Left ventricle myocardium superior (tissue), 1 donor: ENCODE results near the gene PDHB. TPM values are rescaled to one million over a fixed set of nuclear protein-coding genes. Genes with fewer than 3 reads are reported as not detected.

ENCODE experiments used
- ATAC-seq: fragments of 200-7000 bp; cut with Tn5 transposase; one replicate; pipeline ENCODE4 v1.9.1; 2020; ENCODE audit warnings: mild to moderate bottlenecking, moderate library complexity
- DNase-seq: peaks from one replicate; pipeline ENCODE4 v3.0.0-alpha.2; 2020
- intact Hi-C: fragments of 100-400 bp; cut with micrococcal nuclease; formaldehyde crosslinking; loops from one replicate; pipeline ENCODE4 v1.11.0; 2022
- long read RNA-seq: library from polyadenylated mRNA; unstranded; transcript quantifications from one replicate; pipeline ENCODE4 v2.0.0, GENCODE V29; 2021
- total RNA-seq: library from RNA; stranded (reverse); fragmentation: NEBNext Ultra II Directional; extraction: Animal tissue kit (Norgen Biotek cat#: 25700); gene quantifications from one replicate; pipeline ENCODE4 v1.2.1, GENCODE V29; 2021
- donor health status: DM: no; HTN: yes; CAD: no; lungs with severe emphysema.

PDHB gene
- total RNA-seq, result 225 TPM
- long read RNA-seq, transcript PDHB-202 (9 exons, 1,478 nt), result minor isoform, 5 of 450 reads
- long read RNA-seq, transcript PDHB-201 (10 exons, 1,527 nt), result major isoform, 419 of 450 reads
- long read RNA-seq, partial matches to known transcripts, result 4 of 450 reads
- long read RNA-seq, other reads (novel, unspliced or antisense), result 19 of 450 reads

DNA sequence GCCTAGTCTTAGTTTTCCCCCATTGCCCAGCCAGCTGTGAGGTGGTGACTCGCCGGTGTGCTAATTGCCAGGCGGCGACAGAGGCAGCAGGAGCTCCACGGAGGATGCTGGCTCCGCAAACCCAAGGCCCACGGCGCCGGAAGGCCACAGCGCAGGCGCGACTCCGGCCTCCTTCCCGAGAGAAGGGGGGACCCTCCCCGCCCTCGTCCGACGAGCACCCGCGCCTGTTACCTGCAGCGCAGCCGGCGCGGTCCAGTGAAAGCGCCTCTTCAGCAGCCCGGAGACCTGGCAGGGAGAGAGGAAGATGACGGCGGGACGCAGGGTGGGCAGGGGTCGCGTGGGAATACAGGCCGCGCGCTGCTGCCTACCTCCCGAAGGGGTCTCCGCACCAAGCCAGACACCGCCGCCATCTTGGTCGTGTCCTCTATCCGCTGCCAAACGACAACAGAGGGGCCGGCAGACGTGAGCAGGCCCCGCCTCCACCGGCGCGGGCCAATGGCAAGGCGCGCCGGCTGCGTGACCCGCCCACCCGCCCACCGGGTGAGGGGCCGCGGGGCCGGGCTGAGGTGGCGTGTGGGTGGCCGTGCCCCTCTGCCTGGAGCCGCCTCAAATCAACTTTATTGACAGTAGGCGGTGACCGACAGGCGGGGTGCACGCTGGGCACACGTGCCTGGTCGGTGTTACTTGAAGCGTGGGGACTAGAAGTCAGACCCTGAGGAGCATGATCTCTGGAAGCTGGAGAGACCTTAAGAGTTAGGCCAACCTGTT is at the start of gene PDHB:
Gene PDHB, minus strand, starts transcription at position 433 of the 768 bp plus-strand sequence. Its CDS starts 23 bp downstream, at position 410.
- intact Hi-C loops, result no loop called here
- ATAC-seq (peak; percentile 98), DNase-seq (peak; percentile 96)

DNA sequence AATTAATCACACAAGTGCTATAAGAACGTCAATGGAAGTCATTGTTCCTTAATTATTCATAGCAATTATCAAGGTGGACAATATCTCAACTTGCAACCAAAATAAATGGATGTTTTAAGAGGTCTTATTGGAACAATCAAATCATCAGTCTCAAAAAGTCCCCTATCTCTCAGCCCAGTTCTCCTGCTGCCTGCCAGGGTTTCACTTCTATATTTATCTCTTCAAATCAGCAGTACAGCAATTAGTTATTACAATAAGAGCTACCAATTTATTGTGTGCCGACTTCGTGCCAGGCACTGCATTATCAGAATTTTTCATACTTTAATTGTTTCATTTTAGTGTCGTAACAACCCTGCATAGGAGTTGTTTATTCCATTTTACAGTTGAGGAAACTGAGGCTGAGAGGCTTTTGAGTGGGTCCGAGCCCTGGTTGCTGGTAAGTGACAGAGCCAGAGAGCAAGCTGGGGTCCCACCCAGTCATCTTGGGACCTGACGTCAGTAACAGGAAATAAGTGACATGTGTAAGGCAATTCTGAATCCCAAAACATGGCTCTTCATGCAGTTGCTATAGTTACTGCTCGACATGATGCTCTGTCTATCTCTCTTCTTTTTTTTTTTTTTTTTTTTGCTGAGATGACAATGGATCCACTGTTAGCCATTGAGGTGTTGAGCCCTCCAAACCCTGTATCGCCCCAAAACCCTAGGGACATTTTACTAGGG is 49.4 kb upstream of the PDHB start:
- ATAC-seq (no peak), DNase-seq (no peak)
- intact Hi-C loops, result no loop called here

DNA sequence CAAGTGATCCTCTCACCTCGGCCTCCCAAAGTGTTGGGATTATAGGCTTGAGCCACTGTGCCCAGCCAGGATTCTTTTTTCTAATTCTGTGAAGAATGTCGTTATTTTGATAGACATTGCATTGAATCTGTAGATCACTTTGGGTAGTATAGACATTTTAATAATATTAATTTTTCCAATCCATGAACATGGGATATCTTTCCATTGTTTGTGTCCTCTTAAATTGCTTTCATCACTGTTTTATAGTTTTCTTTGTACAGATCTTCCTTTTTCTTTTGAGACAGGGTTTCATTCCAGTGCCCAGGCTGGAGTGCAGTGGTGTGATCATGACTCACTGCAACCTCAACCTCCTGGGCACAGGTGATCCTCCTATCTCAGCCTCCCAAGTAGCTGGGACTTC is 46.7 kb upstream of the PDHB start:
- DNase-seq (no peak), ATAC-seq (no peak)
- intact Hi-C loops, result no loop called here

DNA sequence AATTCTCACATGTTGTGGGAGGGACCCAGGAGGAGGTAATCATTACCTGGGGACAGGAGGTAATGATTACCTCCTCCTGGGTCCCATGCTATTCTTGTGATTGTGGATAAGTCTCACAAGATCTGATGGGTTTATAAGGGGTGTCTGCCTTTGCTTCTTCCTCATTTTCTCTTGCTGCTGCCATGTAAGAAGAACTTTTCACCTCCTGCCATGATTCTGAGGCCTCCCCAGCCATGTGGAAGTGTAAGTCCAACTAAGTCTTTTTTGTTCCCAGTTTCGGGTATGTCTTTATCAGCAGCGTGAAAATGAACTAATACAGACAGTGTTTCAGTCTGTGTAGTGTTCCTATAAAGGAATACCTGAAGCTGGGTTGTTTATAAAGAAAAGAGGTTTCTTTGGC is 45.1 kb upstream of the PDHB start:
- ATAC-seq (no peak), DNase-seq (no peak)
- intact Hi-C loops, result no loop called here

DNA sequence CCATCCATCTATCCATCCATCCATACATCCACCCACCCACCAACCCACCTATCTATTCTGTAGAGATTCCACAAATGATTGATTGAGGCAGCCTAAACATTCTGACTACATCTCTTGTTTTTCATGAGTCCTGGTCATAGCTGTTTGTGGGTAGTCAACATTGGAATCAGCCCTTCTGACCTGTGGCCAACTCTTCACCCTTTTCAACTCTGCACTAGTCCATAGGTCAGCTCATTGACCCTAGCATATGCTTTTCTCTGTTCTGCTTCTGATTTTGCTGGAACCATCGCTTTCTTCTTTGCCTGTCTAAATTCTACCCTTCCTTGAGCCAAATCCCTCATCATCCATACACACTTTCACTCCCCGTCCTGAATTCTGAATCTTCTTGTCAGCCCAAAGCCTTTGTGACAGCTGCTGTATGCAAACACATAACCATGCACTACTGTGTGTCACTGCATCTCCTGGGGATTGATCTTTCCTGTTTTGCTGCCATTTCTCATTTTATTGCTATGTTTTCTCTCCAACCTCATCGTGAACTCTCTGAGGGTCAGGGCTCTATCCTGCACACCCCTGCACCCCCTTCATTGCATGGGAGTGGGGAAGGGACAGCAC is 41.4 kb upstream of the PDHB start:
- intact Hi-C loops, result no loop called here
- no peak for DNase-seq
- ATAC-seq, result no peak

DNA sequence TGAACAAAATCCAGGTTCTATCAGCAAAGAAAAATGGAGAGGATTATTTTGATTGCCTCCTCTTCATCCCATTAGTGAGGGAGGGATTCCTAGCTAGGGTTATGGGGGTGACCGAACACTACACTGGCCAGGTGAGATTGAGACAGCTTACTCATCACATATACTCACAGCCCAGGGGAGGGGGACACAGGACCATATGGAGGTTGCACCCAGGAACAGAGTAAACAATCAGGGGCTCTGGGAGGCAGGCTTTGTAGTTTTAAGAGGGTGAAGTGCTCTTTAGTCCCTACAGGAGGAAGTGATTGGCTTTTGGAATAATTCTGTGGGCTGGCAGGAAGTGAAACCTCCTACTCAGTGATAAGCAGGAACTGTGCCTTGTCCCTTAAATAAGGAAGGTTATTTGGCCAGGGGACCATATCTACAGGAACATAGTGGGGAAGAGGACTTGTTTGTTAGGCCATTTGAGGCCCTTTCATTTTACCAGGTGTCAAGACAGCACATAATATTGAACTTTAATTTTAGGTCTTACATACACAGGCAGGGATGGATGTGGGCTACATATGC is 40.8 kb upstream of the PDHB start:
- intact Hi-C loops, result no loop called here
- peak; percentile 45 for ATAC-seq

DNA sequence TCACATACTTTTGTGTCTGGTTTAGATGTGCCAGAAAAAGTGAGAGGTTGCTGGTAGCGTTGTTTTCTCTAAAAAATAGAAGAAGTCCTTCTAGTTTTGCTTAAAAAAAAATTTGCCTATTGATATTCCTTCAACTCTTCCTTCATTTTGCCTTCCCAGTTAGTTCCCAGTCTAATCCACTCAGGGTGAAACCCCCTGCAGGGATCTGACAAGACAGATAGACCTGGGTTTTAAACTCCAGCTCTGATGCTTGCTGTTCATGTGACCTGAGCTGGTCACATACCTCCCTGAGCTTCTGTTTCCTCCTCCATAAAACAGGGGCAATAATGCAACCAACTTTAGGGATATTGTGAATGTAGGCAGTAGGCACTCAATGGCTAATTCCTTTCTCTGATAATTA is 39.6 kb upstream of the PDHB start:
- no peak for DNase-seq
- intact Hi-C loops, result no loop called here
- ATAC-seq, result no peak

More for the DNA sequence above, 40.8 kb upstream of the PDHB start:
- DNase-seq, result no peak

DNA sequence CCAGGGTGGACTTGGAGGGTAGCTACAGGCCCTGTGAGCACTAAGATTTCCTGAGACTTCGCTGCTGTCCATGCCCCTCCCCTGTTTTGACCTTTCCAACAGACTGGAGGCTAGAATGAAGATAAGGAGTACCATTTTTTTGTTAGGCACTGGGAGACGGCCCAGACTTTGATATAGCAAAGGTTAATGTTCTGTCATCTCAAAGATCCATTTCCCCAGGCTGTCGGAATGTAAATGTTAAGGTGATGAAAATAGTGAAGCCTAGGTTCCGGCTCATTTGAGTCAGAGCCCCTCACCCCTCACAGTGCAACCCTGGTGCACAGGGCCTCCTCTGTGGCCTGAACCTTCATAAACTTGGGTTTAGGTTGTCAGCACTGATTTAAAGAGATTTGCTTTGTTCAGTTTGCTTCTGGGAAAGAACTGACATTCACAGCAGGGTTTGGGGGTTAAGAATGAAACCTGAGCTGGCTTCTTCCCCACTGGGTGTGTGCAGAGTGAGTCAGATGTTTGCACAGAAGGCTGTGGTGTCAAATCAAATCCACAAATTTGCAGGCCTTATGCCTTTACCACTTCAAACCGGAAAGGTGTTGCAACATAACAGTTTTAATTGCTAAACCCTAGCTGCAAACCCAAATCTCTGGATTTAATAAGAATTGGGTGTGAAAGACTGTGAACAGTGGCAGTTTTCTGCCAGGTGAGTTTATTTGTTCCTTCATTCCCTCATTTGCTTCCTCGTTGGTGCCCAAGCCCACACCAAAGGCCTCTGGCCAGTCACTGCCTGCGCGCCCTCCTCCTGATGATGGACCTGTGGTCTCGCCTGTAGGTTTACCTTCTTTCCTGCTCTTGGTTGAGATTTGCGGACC is 37.6 kb upstream of the PDHB start:
- intact Hi-C loops, result no loop called here
- DNase-seq (no peak), ATAC-seq (peak; percentile 68)

DNA sequence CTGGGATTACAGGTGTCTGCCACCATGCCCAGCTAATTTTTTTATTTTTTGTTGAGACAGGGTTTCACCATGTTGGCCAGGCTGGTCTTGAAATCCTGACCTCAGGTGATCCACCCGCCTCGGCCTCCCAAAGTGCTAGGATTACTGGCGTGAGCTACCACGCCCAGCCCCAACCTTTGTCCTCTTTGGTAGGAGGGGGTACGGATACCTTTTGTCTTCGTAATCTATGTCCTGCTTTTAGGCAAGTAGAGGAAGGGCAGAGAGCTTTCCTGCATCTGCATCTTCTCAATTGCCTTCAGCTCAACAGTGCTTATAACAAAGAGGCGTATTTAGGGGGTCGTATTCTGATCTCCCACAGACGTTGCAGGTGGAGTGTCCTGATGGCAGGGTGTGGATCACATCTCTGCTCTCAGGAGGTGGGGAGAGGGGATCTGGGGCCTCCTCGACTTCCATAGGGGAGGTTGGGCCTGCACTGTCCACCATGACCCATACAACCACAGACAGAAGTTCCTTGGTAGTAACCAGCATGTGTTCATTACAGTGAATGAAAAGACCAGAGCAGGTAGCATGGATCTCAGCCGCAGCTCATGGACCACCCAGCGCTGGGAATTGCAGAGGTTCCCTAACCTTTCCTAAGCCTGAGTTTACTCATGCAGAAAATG is 36.9 kb upstream of the PDHB start:
- intact Hi-C loops, result no loop called here
- ATAC-seq (no peak), DNase-seq (no peak)

DNA sequence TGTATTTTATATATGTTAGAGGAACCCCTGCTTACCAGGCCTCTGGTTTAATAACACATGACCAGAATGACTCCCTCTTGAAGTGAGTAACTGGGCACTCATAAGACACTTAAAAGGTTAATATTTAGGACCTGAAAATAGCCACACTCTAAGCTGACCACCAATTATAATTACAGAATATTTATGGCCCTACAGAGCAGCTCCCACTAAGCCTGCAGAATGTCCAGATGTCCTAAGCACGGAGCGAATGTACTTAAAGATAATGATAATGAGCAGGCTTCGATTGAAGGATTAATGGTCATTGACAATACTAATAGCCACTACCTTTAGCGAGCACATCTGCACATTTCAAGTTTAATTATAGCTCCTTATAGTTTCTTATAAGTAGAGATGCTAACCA is 35.5 kb upstream of the PDHB start:
- intact Hi-C loops, result no loop called here
- ATAC-seq (no peak), DNase-seq (no peak)

DNA sequence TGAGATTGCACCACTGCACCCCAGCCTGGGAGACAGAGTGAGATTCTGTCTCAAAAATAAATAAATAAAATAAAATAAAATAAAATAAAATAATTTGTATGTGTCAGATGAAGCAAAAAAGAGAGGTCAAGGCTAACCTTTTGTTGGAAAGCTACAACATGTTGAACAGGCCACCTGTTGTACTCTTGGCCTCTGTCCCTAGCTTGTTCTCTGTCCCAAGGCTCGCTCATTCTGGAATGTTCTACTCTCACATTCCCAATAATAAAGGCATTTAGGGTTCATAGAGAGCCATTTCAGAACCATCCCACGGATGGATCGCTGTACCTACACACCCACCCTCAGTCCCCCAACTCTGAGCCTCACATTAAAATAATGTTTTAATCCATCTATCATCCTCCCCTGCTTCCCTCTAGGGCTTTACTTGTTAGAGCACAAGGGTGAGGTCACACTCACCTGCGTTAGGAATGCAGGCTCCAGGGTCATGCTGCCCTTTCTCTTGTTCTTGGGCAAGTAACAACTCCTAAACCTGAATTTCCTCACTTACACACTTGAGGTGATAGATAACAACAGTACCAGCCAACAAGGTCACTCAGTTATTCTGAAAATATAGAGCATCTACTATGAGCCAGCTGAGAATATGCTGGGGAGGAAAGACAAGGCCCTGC is 33.4 kb upstream of the PDHB start:
- ATAC-seq, result no peak
- intact Hi-C loops, result no loop called here
- DNase-seq, result no peak

DNA sequence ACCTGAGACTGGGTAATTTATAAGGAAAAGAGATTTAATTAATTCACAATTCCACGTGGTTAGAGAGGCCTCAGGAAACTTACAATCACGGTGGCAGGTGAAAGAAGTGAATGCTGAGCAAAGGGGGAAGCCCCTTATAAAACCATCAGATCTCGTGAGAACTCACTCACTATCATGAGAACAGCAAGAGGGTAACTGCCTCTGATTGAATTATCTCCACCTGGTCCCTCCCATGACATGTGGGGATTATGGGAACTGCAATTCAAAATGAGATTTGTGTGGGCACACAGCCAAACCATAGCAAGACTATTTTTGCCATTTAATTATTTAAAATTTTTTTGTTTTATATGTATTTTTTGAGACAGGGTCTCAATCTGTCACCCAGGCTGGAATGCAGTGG is 31.2 kb upstream of the PDHB start:
- intact Hi-C loops, result no loop called here
- ATAC-seq, result no peak
- DNase-seq, result no peak

DNA sequence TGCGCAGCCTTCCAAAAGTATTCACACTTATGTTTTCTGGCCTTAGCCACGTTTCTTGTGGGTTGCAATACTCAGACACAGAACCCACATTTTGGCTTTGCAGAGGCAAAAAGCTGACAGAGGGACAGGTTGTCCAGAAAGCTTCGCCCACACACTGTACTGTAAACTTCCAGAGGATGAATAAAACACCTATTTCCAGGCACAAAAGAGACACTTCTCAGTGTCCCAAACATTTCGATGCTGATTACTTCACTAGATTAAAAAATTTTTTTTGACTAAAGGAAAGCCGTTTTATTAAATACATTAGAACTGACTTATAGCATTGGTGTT is 30.3 kb upstream of the PDHB start:
- DNase-seq, result no peak
- ATAC-seq, result no peak
- intact Hi-C loops, result no loop called here

DNA sequence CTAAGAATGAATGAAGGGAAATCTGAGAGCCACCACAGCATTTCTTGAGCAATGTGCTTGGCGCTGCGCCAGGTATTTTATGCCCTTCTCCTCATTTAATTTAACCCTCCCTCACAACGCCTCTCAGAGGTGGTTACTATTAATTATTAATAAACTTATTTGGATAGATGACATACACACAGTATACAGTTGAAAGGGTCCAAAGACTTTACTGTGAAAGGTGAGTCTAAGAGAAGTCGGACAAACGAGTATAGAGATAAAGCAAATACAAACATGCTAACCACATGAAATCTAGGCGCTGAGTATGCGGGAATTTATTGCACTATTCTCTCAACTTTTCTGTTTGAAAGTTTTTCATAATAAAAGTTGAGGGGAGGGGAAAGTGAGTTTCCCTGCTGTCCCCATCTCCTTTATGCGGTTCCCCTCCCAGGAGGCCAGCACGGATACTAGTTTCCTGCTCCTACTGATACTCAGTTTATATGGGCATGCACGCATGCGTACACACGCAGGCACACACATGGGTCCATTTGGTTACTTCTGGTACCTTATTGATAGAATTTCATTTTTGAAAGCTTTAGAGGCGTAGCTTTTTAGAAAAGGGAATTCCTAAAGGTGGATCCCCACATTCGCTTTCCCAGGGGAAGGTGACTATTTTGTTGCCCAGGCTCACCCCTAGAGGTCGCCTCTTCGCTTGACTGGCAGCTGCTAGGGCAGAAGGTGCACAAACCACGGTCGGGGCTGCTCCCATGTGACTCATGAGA is 29.7 kb upstream of the PDHB start:
- DNase-seq (peak; percentile 75), ATAC-seq (peak; percentile 93)
- intact Hi-C loops, result no loop called here

DNA sequence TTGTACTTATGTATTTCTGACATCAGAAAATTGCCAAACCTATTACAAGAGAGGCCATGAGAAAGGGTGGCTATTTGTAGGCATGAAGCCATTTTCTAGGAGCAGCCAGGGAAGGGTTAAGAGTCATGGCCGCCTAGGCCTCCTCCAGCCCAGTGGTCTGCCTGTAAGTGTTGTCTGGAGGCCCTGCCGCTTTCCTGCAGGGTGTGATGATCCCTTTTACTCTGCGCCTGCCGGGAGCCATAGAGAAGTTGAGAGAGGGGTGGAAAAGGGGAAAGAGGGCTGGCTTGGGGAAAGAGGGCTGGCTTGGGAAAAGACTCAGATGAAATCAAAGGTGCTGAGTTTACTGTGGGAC is 29.2 kb upstream of the PDHB start:
- intact Hi-C loops, result no loop called here
- ATAC-seq, result no peak
- DNase-seq, result no peak

DNA sequence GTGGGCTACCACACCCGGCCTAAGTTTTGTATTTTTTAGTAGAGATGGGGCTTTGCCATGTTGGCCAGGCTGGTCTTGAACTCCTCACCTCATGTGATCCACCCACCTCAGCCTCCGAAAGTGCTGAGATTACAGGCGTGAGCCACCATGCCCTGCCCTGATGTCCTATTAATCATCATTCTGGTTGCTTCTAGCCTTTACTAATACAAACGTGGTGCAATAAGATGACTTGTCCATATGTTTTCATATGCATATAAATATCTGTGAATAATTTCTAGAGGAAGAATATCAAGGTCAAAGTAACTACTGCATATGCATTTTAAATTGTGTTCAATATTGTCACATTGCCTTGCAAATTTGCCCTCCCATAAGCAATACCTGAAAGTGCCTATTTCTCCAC is 25.5 kb upstream of the PDHB start:
- no peak for ATAC-seq
- intact Hi-C loops, result no loop called here
- DNase-seq, result no peak

DNA sequence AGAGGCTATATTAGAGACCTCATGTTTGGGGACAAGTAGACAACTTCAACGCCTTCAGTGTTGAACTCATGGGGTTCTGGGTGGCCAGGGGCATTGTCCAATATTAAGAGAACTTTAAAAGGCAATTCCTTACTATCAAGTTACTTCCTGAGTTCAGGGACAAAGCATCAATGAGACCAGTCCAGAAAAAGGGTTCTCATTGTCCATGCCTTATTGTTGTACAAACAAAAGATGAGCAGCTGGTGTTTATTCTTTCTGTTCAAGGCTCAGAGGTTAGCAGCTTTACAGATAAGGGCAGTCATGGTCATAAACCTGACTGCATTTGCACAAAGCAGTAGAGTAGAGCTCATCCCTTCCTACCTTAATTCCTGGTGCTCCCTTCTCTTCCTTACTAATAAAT is 18.5 kb upstream of the PDHB start:
- DNase-seq (no peak), ATAC-seq (no peak)
- intact Hi-C loops, result no loop called here
